Heart right ventricle (tissue), 16 donors: ENCODE measurements around the gene PON2. TPM values are rescaled to one million over a fixed set of nuclear protein-coding genes. Genes with fewer than 3 reads are reported as not detected.

Experiments used
- ATAC-seq, 8 donors: fragments of 200-7000 bp; cut with Tn5 transposase; one replicate each; pipeline ENCODE4 v1.9.1; 2020; ENCODE audit warnings: mild to moderate bottlenecking in 8 of 8, moderate library complexity in 8 of 8, moderate number of reproducible peaks in 1 of 8
- DNase-seq, 2 donors: peaks; one replicate each; pipeline ENCODE4 v3.0.0-alpha.2; 2020
- H3K27ac ChIP-seq, 10 donors: fragments of 200-600 bp; sonication (generic) in 2 of 10; one replicate each; pipeline versions ENCODE4 v1.5.0 to v1.8.0; 2020 to 2022; ENCODE audit warnings: mild to moderate bottlenecking in 3 of 10
- H3K27me3 ChIP-seq, 7 donors: fragments of 200-600 bp; one replicate each; pipeline ENCODE4 v1.8.0; 2021 to 2022; ENCODE audit warnings: mild to moderate bottlenecking in 2 of 7
- H3K36me3 ChIP-seq, 9 donors: fragments of 200-600 bp; sonication (generic) in 1 of 9; one replicate each; pipeline versions ENCODE4 v1.5.0 to v1.8.0; 2020 to 2022; ENCODE audit warnings: mild to moderate bottlenecking in 2 of 9
- H3K4me1 ChIP-seq, 9 donors: fragments of 200-600 bp; sonication (generic) in 1 of 9; one replicate each; pipeline versions ENCODE4 v1.5.0 to v1.8.0; 2020 to 2022; ENCODE audit warnings: mild to moderate bottlenecking in 4 of 9
- H3K4me3 ChIP-seq, 10 donors: fragments of 200-600 bp; sonication (generic) in 2 of 10; one replicate each; pipeline versions ENCODE4 v1.5.0 to v1.8.0; 2020 to 2022; ENCODE audit warnings: mild to moderate bottlenecking in 7 of 10, moderate library complexity in 2 of 10
- H3K9me3 ChIP-seq, 11 donors: fragments of 200-600 bp in 10 of 11; sonication (generic) in 2 of 11; one replicate each; pipeline versions ENCODE4 v1.5.0 to v1.8.0; 2013 to 2022; ENCODE audit warnings: mild to moderate bottlenecking in 2 of 11, control low read depth in 1 of 11, moderate library complexity in 1 of 11
- CTCF ChIP-seq, 9 donors: fragments of 200-600 bp; sonication (generic) in 2 of 9; IDR thresholded peaks; one replicate each; pipeline versions ENCODE4 v1.5.0 to v1.8.0; 2021 to 2022; ENCODE audit warnings: antibody characterized with exemption in 9 of 9, mild to moderate bottlenecking in 5 of 9, moderate library complexity in 1 of 9
- WGBS, 2 donors: extraction: QIAGEN DNeasy Blood & Tissue Kit; methylation state at CpG; one replicate each; pipeline ENCODE4 v1.1.7; 2013; ENCODE audit warnings: inconsistent platforms in 1 of 2; 5-methylcytosine and 5-hydroxymethylcytosine counted together
- intact Hi-C, 10 donors: fragments of 100-400 bp; cut with DNase I; formaldehyde crosslinking; loops; one replicate each; pipeline versions ENCODE4 v1.11.1 to v1.14.2; 2022
- polyA plus RNA-seq, 2 donors: library from polyadenylated mRNA; stranded (reverse); fragments of 200-250 nt; gene quantifications; one replicate each; pipeline ENCODE4 v1.2.3, GENCODE V29; 2013
- total RNA-seq, 10 donors: library from RNA; stranded (reverse); fragmentation: NEBNext Ultra II Directional in 3 of 10; extraction: Animal tissue kit (Norgen Biotek cat#: 25700) in 3 of 10; gene quantifications; one replicate each; pipeline versions ENCODE4 v1.2.1 to v1.2.4, GENCODE V29; 2021 to 2023
- donor health status: Arrhythmogenic right ventricular cardiomyopathy.
- donor health status: ischemic (EF 13 %, LVEDD 7.1; RV severe dilation, severe dysfunction).
- donor health status: healthy with polysubstance abuse.
- donor health status: DM: no; HTN: yes; CAD: no.
- donor health status: DM: no; HTN: no; CAD: no.
- donor health status: ischemic (EF 25% LVEDD 6.9; RV normal size, moderate dysfunction).
- donor health status: ischemic (EF 25% LVEDD 5.7; RV mildly dilated, moderate dysfunction).
- donor health status: healthy.
- donor health status: DM: yes; HTN: yes; CAD: no.
- donor health status: Ischemic cardiomyopathy.
- donor health status: ischemic (EF 35%, LVEDD 5.7; RV mildly dilated, moderate dysfunction).
- donor health status: nonischemic (EF 11% LVEDD 7.7; RV severe dilation, severe dysfunction).
- donor health status: DM: yes; HTN: yes; CAD: no.
- donor health status: PGD.
- donor health status: ischemic (EF 29% LVEDD 5.4; RV normal size, mild dysfunction).
- donor health status: nonischemic (EF 23%, LVEDD 6.1; RV moderate dilation, normal function).

Gene PON2
- total and polyA plus RNA-seq, 12 donors: 24.8 to 43.4 (median 32.0) TPM

- Histone ChIP-seq H3K27me3 (no peaks in the 10 kb centered on the region), H3K4me1 (peaks cover 0 to 8% (median 0%) of the 10 kb centered on the region in 9 donors), H3K9me3 (no peaks in the 10 kb centered on the region), H3K36me3 (peaks cover 0 to 64% (median 6%) of the 10 kb centered on the region in 9 donors), H3K4me3 (no peak overlapping the region), H3K27ac (peak overlapping the region in 1 of 10 donors; percentile 18)
- intact Hi-C loops: no loop called here
- WGBS, 2 donors: 93 to 97% methylated on average over 3 of the region's 3 CpGs
- no peak for ATAC-seq
- TF ChIP-seq CTCF (IDR thresholded peaks at IDR 0.05): no peak
- no peak for DNase-seq
Measured at GRCh38 chr7:95405208-95405607, 29.6 kb downstream of the PON2 start.

- Histone ChIP-seq H3K4me3 (no peak overlapping the region), H3K9me3 (no peaks in the 10 kb centered on the region), H3K27me3 (no peaks in the 10 kb centered on the region), H3K4me1 (peaks cover 0 to 8% (median 0%) of the 10 kb centered on the region in 9 donors), H3K36me3 (peaks cover 0 to 56% (median 0%) of the 10 kb centered on the region in 9 donors), H3K27ac (peak overlapping the region in 1 of 10 donors; percentile 18)
- intact Hi-C loops: no loop called here
- DNase-seq (peak; percentile 21 to 23), ATAC-seq (peak in 6 of 8 donors; percentile 57 to 83 (median 74))
- no peak for TF ChIP-seq CTCF (IDR thresholded peaks at IDR 0.05)
- 37 to 39% methylated on average over 4 of the region's 4 CpGs for WGBS, 2 donors
Measured at GRCh38 chr7:95404316-95404865, 30.4 kb downstream of the PON2 start.

GRCh38 chr7:95398155-95398940, 36.5 kb downstream of the PON2 start:
- Histone ChIP-seq H3K4me1 (peaks cover 0 to 12% (median 9%) of the 10 kb centered on the region in 9 donors), H3K27ac (no peak overlapping the region), H3K36me3 (peaks cover 0 to 7% (median 0%) of the 10 kb centered on the region in 9 donors), H3K9me3 (no peaks in the 10 kb centered on the region), H3K4me3 (no peak overlapping the region), H3K27me3 (peaks cover 3 to 26% (median 13%) of the 10 kb centered on the region in 7 donors)
- ATAC-seq (no peak), DNase-seq (no peak)
- WGBS, 2 donors: 98% methylated on average over 4 of the region's 4 CpGs
- TF ChIP-seq CTCF (IDR thresholded peaks at IDR 0.05): no peak
- intact Hi-C loops: no loop called here

- Histone ChIP-seq H3K4me1 (peaks cover 0 to 12% (median 9%) of the 10 kb centered on the region in 9 donors), H3K36me3 (no peaks in the 10 kb centered on the region), H3K27me3 (peaks cover 3 to 26% (median 13%) of the 10 kb centered on the region in 7 donors), H3K9me3 (no peaks in the 10 kb centered on the region), H3K4me3 (peak overlapping the region in 6 of 10 donors; percentile 58 to 72 (median 64)), H3K27ac (no peak overlapping the region)
- intact Hi-C loops: no loop called here
- DNase-seq (no peak), ATAC-seq (no peak)
- no peak for TF ChIP-seq CTCF (IDR thresholded peaks at IDR 0.05)
- WGBS, 2 donors: 90 to 96% methylated on average over 3 of the region's 3 CpGs
Measured at GRCh38 chr7:95397381-95397780, 37.4 kb downstream of the PON2 start.
